Gastrocnemius medialis (tissue), 4 donors: ENCODE results near the gene TP73. TPM values are rescaled to one million over a fixed set of nuclear protein-coding genes. Genes with fewer than 3 reads are reported as not detected.

ENCODE experiments used
- ATAC-seq, 2 donors: fragments of 150-250 bp; one replicate each; pipeline ENCODE4 v1.9.1; 2016
- DNase-seq, 2 donors: peaks; one replicate each; pipeline ENCODE4 v3.0.0-alpha.2; 2019
- H3K27ac ChIP-seq, 4 donors: fragments of 200-600 bp; sonication (generic); 1 replicate in 1 of 4; 2 replicates in 3 of 4; pipeline ENCODE4 v1.5.1; 2016 to 2018; ENCODE audit warnings: mild to moderate bottlenecking in 2 of 4, moderate library complexity in 1 of 4
- H3K27me3 ChIP-seq, 3 donors: fragments of 200-600 bp; sonication (generic) in 2 of 3; 1 replicate in 1 of 3; 2 replicates in 2 of 3; pipeline versions ENCODE4 v1.5.1 to v1.6.0; 2016 to 2019; ENCODE audit warnings: mild to moderate bottlenecking in 1 of 3, moderate library complexity in 1 of 3
- H3K36me3 ChIP-seq, 2 donors: fragments of 200-600 bp; sonication (generic) in 1 of 2; one replicate each; pipeline ENCODE4 v1.5.1; 2017 to 2018
- H3K4me1 ChIP-seq, 2 donors: fragments of 200-600 bp; sonication (generic) in 1 of 2; one replicate each; pipeline ENCODE4 v1.5.1; 2016 to 2017; ENCODE audit warnings: mild to moderate bottlenecking in 2 of 2
- H3K4me3 ChIP-seq, 4 donors: fragments of 200-600 bp; sonication (generic) in 3 of 4; 1 replicate in 1 of 4; 2 replicates in 3 of 4; pipeline ENCODE4 v1.5.1; 2016 to 2019; ENCODE audit warnings: mild to moderate bottlenecking in 2 of 4
- H3K9me3 ChIP-seq, 3 donors: fragments of 200-600 bp; sonication (generic) in 2 of 3; 1 replicate in 1 of 3; 2 replicates in 2 of 3; pipeline ENCODE4 v1.5.1; 2016 to 2019
- CTCF ChIP-seq, 5 experiments: fragments of 450-650 bp in 3 of 5; fragments of 200-600 bp in 2 of 5; sonication (generic) in 2 of 5; IDR thresholded peaks in 4 of 5; conservative IDR thresholded peaks in 1 of 5; 1 replicate in 4 of 5; 2 replicates in 1 of 5; pipeline ENCODE4 v1.5.1; 2016 to 2019; ENCODE audit warnings: antibody characterized with exemption in 5 of 5, mild to moderate bottlenecking in 3 of 5, moderate library complexity in 3 of 5
- POLR2A ChIP-seq, 2 donors: fragments of 450-650 bp; IDR thresholded peaks; one replicate each; pipeline ENCODE4 v1.6.1; 2017; ENCODE audit warnings: antibody characterized with exemption in 2 of 2, mild to moderate bottlenecking in 2 of 2, moderate library complexity in 2 of 2
- in situ Hi-C, 4 donors: fragments of 200-750 bp; cut with MboI; loops; one replicate each; pipeline versions ENCODE4 v1.15.0 to v1.8.0; 2017; ENCODE audit warnings: low sequenced_read_pairs in 4 of 4
- intact Hi-C: fragments of 100-400 bp; cut with DNase I; formaldehyde crosslinking; loops from one replicate; pipeline ENCODE4 v1.15.1; 2023; ENCODE audit warnings: low total_unique reads
- total RNA-seq, 4 donors: library from RNA; depleted of rRNA; stranded (reverse); fragments of >200 nt; gene quantifications; one replicate each; pipeline versions ENCODE4 v1.1.0 to v1.2.3, GENCODE V29; 2016

Gene TP73
- total RNA-seq, 4 donors from 2014 or later: 0.07 TPM; not detected in 3

- H3K27ac ChIP-seq: no peak overlapping the region
- in situ Hi-C loops: no loop called here
- H3K36me3 ChIP-seq: peaks cover 0 to 35% of the 10 kb centered on the region in 2 donors
These were observed 91.1 kb downstream of the TP73 start for GRCh38 chr1:3743421-3743820.

GRCh38 chr1:3743826-3744225 lies 91.5 kb downstream of the TP73 start:
- Histone ChIP-seq H3K36me3 (peaks cover 0 to 31% of the 10 kb centered on the region in 2 donors), H3K4me3 (no peak overlapping the region), H3K27ac (no peak overlapping the region), H3K9me3 (no peaks in the 10 kb centered on the region), H3K27me3 (no peaks in the 10 kb centered on the region), H3K4me1 (peaks cover 20 to 33% of the 10 kb centered on the region in 2 donors)
- TF ChIP-seq POLR2A (IDR thresholded peaks at IDR 0.05): no peak
- TF ChIP-seq CTCF (IDR thresholded peaks at IDR 0.05 in 4 of 5, conservative IDR thresholded peaks at IDR 0.05 in 1 of 5): no peak
- intact Hi-C loops (no loop called here), in situ Hi-C loops (no loop called here)
- DNase-seq (no peak), ATAC-seq (no peak)

More at GRCh38 chr1:3743421-3743820, 91.1 kb downstream of the TP73 start:
- Histone ChIP-seq H3K27me3 (no peaks in the 10 kb centered on the region), H3K4me1 (peaks cover 20 to 33% of the 10 kb centered on the region in 2 donors), H3K9me3 (no peaks in the 10 kb centered on the region), H3K4me3 (no peak overlapping the region)
- intact Hi-C loops: no loop called here
- TF ChIP-seq POLR2A (IDR thresholded peaks at IDR 0.05) (no peak), CTCF (IDR thresholded peaks at IDR 0.05 in 4 of 5, conservative IDR thresholded peaks at IDR 0.05 in 1 of 5) (no peak)
- ATAC-seq: no peak
- DNase-seq: no peak

DNA sequence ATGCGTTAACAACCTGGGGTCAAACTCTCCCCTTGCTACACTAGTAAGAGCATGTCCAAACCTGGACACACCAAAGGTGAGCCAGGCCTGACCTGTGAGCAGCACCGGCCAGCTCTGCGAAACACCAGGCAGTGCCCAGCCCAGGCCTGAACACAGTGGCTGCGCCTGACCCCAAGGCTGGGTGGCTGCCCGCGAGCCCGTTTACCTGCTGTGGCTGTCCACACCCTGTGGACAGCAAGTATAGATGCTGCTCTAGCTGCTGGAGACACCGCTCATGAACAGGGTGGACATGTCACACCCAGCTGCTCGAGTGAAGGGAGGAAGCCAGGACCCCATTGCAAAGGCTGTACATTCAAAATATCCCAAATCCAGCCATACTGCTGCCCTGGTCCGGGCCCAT lies 92.3 kb downstream of the TP73 start:
- peaks cover 0 to 24% of the 10 kb centered on the region in 2 donors for H3K36me3 ChIP-seq
- in situ Hi-C loops: no loop called here
- intact Hi-C loops: no loop called here
- H3K27me3 ChIP-seq: no peaks in the 10 kb centered on the region
- ATAC-seq: no peak
- TF ChIP-seq POLR2A (IDR thresholded peaks at IDR 0.05) (no peak), CTCF (IDR thresholded peaks at IDR 0.05 in 4 of 5, conservative IDR thresholded peaks at IDR 0.05 in 1 of 5) (no peak)
- no peak for DNase-seq
- H3K27ac ChIP-seq: no peak overlapping the region
- H3K4me3 ChIP-seq: no peak overlapping the region
- no peaks in the 10 kb centered on the region for H3K9me3 ChIP-seq
- peaks cover 20 to 33% of the 10 kb centered on the region in 2 donors for H3K4me1 ChIP-seq

- peaks cover 0 to 20% of the 10 kb centered on the region in 2 donors for H3K36me3 ChIP-seq
- no peaks in the 10 kb centered on the region for H3K9me3 ChIP-seq
- DNase-seq (no peak), ATAC-seq (no peak)
- peak overlapping the region in 2 of 4 donors; percentile 75 to 82 for H3K4me3 ChIP-seq
- no peak overlapping the region for H3K27ac ChIP-seq
- in situ Hi-C loops (no loop called here), intact Hi-C loops (no loop called here)
- H3K27me3 ChIP-seq: no peaks in the 10 kb centered on the region
- H3K4me1 ChIP-seq: peaks cover 20 to 33% of the 10 kb centered on the region in 2 donors
- no peak for TF ChIP-seq POLR2A (IDR thresholded peaks at IDR 0.05)
- TF ChIP-seq CTCF (IDR thresholded peaks at IDR 0.05 in 4 of 5, conservative IDR thresholded peaks at IDR 0.05 in 1 of 5): no peak
These were observed 92.8 kb downstream of the TP73 start for GRCh38 chr1:3745071-3745470.
